NCI-H345 treated with DMSO at 0.1 percent for 48 hours (cell line): ENCODE measurements around the gene KCNN4.
"Not testable (repeated sequence)": the region's sequence is repeated elsewhere in the genome, so short reads cannot be mapped to it uniquely, and the experiment has no call there.

Source experiments
- DNase-seq: peaks from one replicate; lab custom pipeline; 2025; ENCODE audit not compliant: unreplicated experiment; lab: John Stamatoyannopoulos, UW

Gene KCNN4

GRCh38 chr19:43775299-43775890 is 5.4 kb downstream of the KCNN4 start:
- no peak for DNase-seq

- DNase-seq: not testable (repeated sequence)
These were observed 5.9 kb downstream of the KCNN4 start for GRCh38 chr19:43774940-43775258.

GRCh38 chr19:43774103-43774939 is 6.5 kb downstream of the KCNN4 start:
- no peak for DNase-seq

- no peak for DNase-seq
These were observed 7.1 kb downstream of the KCNN4 start for GRCh38 chr19:43773725-43774102.

GRCh38 chr19:43769256-43769655 is 11.5 kb downstream of the KCNN4 start:
- no peak for DNase-seq

- DNase-seq: no peak
These were observed 12.3 kb downstream of the KCNN4 start for GRCh38 chr19:43768273-43769050.

- DNase-seq: no peak
These were observed 13.0 kb downstream of the KCNN4 start for GRCh38 chr19:43767818-43768217.

GRCh38 chr19:43767316-43767715 is 13.5 kb downstream of the KCNN4 start:
- DNase-seq: no peak

- DNase-seq: no peak
These were observed 14.1 kb downstream of the KCNN4 start for GRCh38 chr19:43766755-43767043.

GRCh38 chr19:43765109-43765876 is 15.5 kb downstream of the KCNN4 start:
- DNase-seq: no peak

GRCh38 chr19:43764684-43765083 is 16.1 kb downstream of the KCNN4 start:
- not testable (repeated sequence) for DNase-seq

GRCh38 chr19:43763473-43763939 is 17.3 kb downstream of the KCNN4 start:
- DNase-seq: no peak

GRCh38 chr19:43762814-43763213 is 18.0 kb downstream of the KCNN4 start:
- DNase-seq: no peak

GRCh38 chr19:43760941-43761340 is 19.8 kb downstream of the KCNN4 start:
- no peak for DNase-seq

GRCh38 chr19:43759515-43759914 is 21.3 kb downstream of the KCNN4 start:
- DNase-seq: no peak

- peak; percentile 73 for DNase-seq
These were observed 25.4 kb downstream of the KCNN4 start for GRCh38 chr19:43755256-43755801.

GRCh38 chr19:43754503-43755255 is 26.1 kb downstream of the KCNN4 start, which contains the start of gene SMG9:
Gene SMG9 (minus strand): TSS chr19:43754962. CDS start chr19:43750741, 4,221 bp downstream.
- peak; percentile 69 for DNase-seq

GRCh38 chr19:43754253-43754502 is 26.6 kb downstream of the KCNN4 start:
- DNase-seq: no peak

- no peak for DNase-seq
These were observed 28.4 kb downstream of the KCNN4 start for GRCh38 chr19:43752287-43752875.
